Measurements from ENCODE around the gene RANBP6.

DNA sequence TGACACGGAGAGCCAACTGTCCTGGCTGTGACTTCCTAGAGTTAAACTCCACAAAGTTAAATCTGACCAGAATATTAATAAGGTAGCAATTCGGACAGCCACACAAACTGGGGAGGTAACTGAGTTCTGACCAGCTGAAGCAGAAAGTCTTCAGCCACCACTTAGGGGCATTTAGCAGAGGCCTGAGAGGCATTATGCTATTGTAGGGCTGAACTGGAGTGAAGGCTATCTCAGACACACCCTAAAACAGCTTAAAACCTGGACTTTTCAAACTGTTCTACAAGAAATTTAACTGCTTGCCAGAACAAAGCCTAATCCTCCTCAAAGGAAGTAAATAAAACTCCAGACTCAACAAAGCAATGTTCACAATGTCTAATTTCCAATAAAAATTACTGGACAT, 32.4 kb downstream of the RANBP6 start:
- TF ChIP-seq, protein P1, sequence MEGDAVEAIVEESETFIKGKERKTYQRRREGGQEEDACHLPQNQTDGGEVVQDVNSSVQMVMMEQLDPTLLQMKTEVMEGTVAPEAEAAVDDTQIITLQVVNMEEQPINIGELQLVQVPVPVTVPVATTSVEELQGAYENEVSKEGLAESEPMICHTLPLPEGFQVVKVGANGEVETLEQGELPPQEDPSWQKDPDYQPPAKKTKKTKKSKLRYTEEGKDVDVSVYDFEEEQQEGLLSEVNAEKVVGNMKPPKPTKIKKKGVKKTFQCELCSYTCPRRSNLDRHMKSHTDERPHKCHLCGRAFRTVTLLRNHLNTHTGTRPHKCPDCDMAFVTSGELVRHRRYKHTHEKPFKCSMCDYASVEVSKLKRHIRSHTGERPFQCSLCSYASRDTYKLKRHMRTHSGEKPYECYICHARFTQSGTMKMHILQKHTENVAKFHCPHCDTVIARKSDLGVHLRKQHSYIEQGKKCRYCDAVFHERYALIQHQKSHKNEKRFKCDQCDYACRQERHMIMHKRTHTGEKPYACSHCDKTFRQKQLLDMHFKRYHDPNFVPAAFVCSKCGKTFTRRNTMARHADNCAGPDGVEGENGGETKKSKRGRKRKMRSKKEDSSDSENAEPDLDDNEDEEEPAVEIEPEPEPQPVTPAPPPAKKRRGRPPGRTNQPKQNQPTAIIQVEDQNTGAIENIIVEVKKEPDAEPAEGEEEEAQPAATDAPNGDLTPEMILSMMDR (IDR thresholded peaks at IDR 0.05), result no peak
- no peak for TF ChIP-seq ZFX (IDR thresholded peaks at IDR 0.05; ENCODE audit: borderline replicate concordance)
